DND-41 (cell line): ENCODE data around the gene CALCR.
A peak's percentile ranks its signal among the peaks of the same experiment; 100 is the strongest.

Experiments
- ATAC-seq: fragments of 200-7000 bp; cut with Tn5 transposase; 3 replicates; pipeline ENCODE4 v1.9.1; 2021; ENCODE audit warnings: low read depth; ENCODE audit not compliant: insufficient read depth
- DNase-seq: peaks from one replicate; pipeline ENCODE4 v3.0.0-alpha.2; 2020
- H2AFZ ChIP-seq: 2 replicates; pipeline ENCODE4 v1.6.0; 2012; ENCODE audit warnings: low read depth, low read length
- H3K27ac ChIP-seq: 2 replicates; pipeline ENCODE4 v1.5.1; 2012; ENCODE audit warnings: low read length, inconsistent platforms
- H3K27me3 ChIP-seq: fragments of 200-600 bp; sonication (generic); 2 replicates; pipeline ENCODE4 v1.6.0; 2012; ENCODE audit warnings: low read length, mild to moderate bottlenecking, inconsistent platforms; ENCODE audit not compliant: insufficient read depth, poor library complexity
- H3K36me3 ChIP-seq: 2 replicates; pipeline ENCODE4 v1.5.1; 2012; ENCODE audit warnings: low read length, inconsistent platforms; ENCODE audit not compliant: insufficient read depth
- H3K4me1 ChIP-seq: 2 replicates; pipeline ENCODE4 v1.5.1; 2012; ENCODE audit warnings: mild to moderate bottlenecking, low read length; ENCODE audit not compliant: insufficient read depth
- H3K4me2 ChIP-seq: 2 replicates; pipeline ENCODE4 v1.6.0; 2012; ENCODE audit warnings: mild to moderate bottlenecking, moderate library complexity, low read length, inconsistent platforms; ENCODE audit not compliant: insufficient read depth
- H3K4me3 ChIP-seq, 2 experiments: fragments of 200-600 bp in 1 of 2; shearing (Covaris generic) in 1 of 2; 2 replicates each; pipeline ENCODE4 v1.5.1; 2012 to 2016; ENCODE audit warnings: inconsistent platforms in 2 of 2, low read length in 2 of 2, mild to moderate bottlenecking in 2 of 2, low read depth in 1 of 2, moderate library complexity in 1 of 2
- H3K79me2 ChIP-seq: 2 replicates; pipeline ENCODE4 v1.6.0; 2012; ENCODE audit warnings: low read length, inconsistent platforms; ENCODE audit not compliant: insufficient read depth
- H3K9ac ChIP-seq: 2 replicates; pipeline ENCODE4 v1.6.0; 2012; ENCODE audit warnings: low read depth, mild to moderate bottlenecking, inconsistent platforms, low read length, moderate library complexity
- H3K9me3 ChIP-seq: 2 replicates; pipeline ENCODE4 v1.5.1; 2012; ENCODE audit warnings: low read length, moderate library complexity, mild to moderate bottlenecking, inconsistent platforms; ENCODE audit not compliant: insufficient read depth, severe bottlenecking
- H4K20me1 ChIP-seq: 2 replicates; pipeline ENCODE4 v1.6.0; 2012; ENCODE audit warnings: low read length; ENCODE audit not compliant: insufficient read depth
- EZH2 ChIP-seq: IDR thresholded peaks from 3 replicates; pipeline ENCODE4 v1.6.1; 2012; ENCODE audit warnings: borderline replicate concordance, low read depth, mild to moderate bottlenecking, moderate library complexity, low read length, inconsistent platforms; ENCODE audit not compliant: severe bottlenecking
- TF ChIP-seq, protein P1 (sequence below): IDR thresholded peaks from 2 replicates; pipeline ENCODE4 v1.5.1; 2012; ENCODE audit warnings: borderline replicate concordance, low read length, moderate library complexity, mild to moderate bottlenecking; ENCODE audit not compliant: poor library complexity, severe bottlenecking; ENCODE audit errors: extremely low read depth

Gene CALCR

DNA sequence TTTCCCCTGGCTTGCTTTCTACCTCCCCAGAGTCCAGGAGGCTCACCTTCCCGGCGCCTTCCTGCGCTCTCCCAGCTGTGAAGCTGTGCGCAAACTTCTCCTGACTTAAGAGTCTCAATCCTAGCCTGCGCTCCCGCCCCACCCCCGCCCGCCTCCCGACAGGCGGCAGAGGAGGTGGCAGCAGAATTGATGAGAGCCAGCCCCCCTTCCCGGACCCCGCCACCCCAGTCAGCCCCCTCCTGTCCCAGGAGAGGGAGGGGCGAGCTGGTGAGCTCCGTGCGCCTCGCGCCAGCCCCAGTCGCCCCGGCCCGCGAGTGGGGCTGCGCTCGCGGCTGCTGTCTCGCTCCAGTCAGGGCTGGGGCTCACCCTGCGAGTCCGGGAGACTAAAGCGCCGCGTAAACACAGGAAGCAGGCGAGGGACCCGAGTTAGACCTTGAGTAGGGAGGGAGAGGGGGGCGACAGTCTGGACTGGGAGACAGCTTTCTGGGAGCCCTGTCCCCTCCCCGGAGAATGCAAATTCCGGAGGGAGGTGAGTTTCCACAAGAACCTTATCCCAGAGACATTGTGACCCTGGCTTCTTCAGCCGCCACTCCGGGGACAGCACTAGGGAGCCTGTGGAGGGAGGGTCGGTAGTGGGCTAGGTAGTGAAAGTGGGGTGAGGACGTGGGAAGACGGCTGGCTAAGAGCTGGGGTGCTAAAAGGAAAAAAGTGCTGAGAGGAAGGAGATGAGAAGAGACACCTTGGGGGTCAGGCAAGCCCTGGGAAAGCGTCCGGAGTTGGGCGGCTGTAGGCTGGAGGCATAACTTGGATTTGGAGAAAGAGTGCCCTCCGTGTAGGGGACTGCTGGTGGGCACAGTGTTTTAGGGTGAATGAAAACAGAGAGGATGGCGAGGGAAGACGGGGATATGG, at the start of gene CALCR:
CALCR (minus strand) TSS at position 79 of the 909 bp plus-strand sequence. CDS start 87,743 bp downstream, outside the sequence.
- Histone ChIP-seq H3K9me3 (no peaks in the 10 kb centered on the region), H3K4me2 (no peak within 1 kb of the TSS), H2AFZ (no peak within 1 kb of the TSS), H3K9ac (no peak within 1 kb of the TSS), H3K27me3 (no peaks in the 10 kb centered on the region), H4K20me1 (no peaks in the 10 kb centered on the region), H3K4me3 (no peak within 1 kb of the TSS), H3K79me2 (no peaks in the 10 kb centered on the region), H3K36me3 (no peaks in the 10 kb centered on the region), H3K27ac (no peak within 1 kb of the TSS), H3K4me1 (no peaks in the 10 kb centered on the region)
- ATAC-seq, result no peak
- DNase-seq, result no peak
- TF ChIP-seq EZH2, result no peak
- TF ChIP-seq, protein P1, sequence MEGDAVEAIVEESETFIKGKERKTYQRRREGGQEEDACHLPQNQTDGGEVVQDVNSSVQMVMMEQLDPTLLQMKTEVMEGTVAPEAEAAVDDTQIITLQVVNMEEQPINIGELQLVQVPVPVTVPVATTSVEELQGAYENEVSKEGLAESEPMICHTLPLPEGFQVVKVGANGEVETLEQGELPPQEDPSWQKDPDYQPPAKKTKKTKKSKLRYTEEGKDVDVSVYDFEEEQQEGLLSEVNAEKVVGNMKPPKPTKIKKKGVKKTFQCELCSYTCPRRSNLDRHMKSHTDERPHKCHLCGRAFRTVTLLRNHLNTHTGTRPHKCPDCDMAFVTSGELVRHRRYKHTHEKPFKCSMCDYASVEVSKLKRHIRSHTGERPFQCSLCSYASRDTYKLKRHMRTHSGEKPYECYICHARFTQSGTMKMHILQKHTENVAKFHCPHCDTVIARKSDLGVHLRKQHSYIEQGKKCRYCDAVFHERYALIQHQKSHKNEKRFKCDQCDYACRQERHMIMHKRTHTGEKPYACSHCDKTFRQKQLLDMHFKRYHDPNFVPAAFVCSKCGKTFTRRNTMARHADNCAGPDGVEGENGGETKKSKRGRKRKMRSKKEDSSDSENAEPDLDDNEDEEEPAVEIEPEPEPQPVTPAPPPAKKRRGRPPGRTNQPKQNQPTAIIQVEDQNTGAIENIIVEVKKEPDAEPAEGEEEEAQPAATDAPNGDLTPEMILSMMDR, result no peak

GRCh38 chr7:93623816-93624215, 49.3 kb upstream of the CALCR start:
- H3K27ac ChIP-seq, result no peak overlapping the region
- H3K36me3 ChIP-seq, result no peaks in the 10 kb centered on the region
- no peak for ATAC-seq
- no peak overlapping the region for H3K4me3 ChIP-seq
- H2AFZ ChIP-seq, result no peak overlapping the region
- H4K20me1 ChIP-seq, result no peaks in the 10 kb centered on the region
- H3K27me3 ChIP-seq, result no peaks in the 10 kb centered on the region
- no peak overlapping the region for H3K9ac ChIP-seq
- H3K9me3 ChIP-seq, result no peaks in the 10 kb centered on the region
- no peaks in the 10 kb centered on the region for H3K79me2 ChIP-seq
- H3K4me2 ChIP-seq, result no peak overlapping the region
- no peak for DNase-seq
- TF ChIP-seq EZH2, result no peak
- TF ChIP-seq, protein P1, result no peak
- no peaks in the 10 kb centered on the region for H3K4me1 ChIP-seq

DNA sequence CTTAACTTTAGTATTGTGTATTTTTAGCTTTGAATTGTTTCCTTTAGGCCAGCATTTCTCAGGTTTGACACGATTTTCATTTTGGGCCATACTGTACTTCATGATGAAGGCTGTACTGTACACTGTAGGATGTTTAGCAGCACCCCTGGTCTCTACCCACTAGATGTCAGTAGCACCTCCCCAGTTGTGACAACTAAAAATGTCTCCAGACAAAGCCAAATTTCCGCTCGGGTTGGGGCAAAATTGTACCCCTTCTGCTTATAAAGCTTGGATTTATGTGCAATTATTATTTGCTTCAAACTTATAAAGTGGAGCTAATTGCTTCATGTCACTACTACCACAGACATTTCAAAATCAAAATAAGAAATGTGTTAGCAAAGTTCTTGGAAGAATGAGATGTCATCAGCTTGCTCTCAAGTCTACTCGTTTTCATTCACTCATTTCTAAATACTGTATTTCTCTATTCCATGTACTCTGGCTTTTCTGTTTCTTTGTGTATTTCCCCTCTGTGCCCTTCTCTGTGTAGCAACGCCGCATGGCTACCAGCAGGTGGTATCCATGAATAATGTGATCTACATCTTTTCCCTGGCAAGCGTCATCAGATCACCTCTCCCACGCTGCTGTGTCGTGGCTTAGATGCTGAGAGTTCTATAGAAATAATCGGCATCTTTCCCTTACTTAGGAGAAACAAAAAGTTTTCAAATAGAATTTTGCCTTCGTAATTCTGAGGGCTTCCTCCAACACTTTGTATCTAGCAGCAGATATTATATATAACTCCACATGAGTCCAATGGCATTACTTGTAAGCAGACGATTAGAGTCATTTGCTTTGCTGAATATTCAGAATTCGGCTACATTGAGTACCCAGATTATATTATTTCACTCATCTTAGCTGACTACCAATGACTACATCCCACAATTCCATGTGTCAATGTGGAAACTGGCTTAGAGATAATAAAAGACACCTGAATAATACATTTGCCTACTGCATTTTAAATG, 47.8 kb upstream of the CALCR start:
- DNase-seq (no peak), ATAC-seq (peak; percentile 53; the same call in 1 of the 3 replicates)
- TF ChIP-seq, protein P1, result peak; percentile 40
- TF ChIP-seq EZH2, result no peak
- H4K20me1 ChIP-seq, result no peaks in the 10 kb centered on the region
- H3K4me1 ChIP-seq, result no peaks in the 10 kb centered on the region
- H3K4me2 ChIP-seq, result no peak overlapping the region
- no peak overlapping the region for H3K27ac ChIP-seq
- no peaks in the 10 kb centered on the region for H3K79me2 ChIP-seq
- H3K4me3 ChIP-seq, result no peak overlapping the region
- no peaks in the 10 kb centered on the region for H3K36me3 ChIP-seq
- H2AFZ ChIP-seq, result no peak overlapping the region
- H3K27me3 ChIP-seq, result no peaks in the 10 kb centered on the region
- H3K9me3 ChIP-seq, result no peaks in the 10 kb centered on the region
- no peak overlapping the region for H3K9ac ChIP-seq
